ENCODE measurements around the gene GGPS1.
"Not testable (repeated sequence)": the region's sequence is repeated elsewhere in the genome, so short reads cannot be mapped to it uniquely, and the experiment has no call there.

Gene GGPS1

DNA sequence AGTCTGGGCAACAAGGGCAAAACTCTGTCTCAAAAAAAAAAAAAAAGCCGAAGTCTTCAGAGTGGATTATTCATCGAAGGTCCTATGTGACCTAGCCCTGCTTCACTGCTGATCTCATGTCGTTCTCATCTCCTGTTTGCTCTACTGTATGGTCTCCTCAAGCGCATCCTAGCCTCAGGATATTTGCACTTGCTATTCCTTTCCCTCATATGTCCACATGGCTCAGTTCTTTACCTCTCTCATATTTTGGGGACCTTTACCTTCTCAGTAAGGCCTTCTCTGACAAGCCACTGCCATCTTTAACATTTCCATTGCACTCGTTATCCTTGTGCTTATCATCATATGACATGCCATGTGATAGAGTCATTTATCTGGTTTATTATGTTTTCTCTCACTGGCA is 41.4 kb downstream of the GGPS1 start:
- no peak for DNase-seq (ENCODE audit: low read depth)
- no peak overlapping the region for H3K4me3 ChIP-seq (ENCODE audit: low read depth, low read length)
- no peak for TF ChIP-seq CTCF (IDR thresholded peaks at IDR 0.05; ENCODE audit: low read depth, low read length)
- TF ChIP-seq POLR2A (IDR thresholded peaks at IDR 0.05; ENCODE audit: extremely low read depth, insufficient read length), result no peak
- TF ChIP-seq MYC (IDR thresholded peaks at IDR 0.05; ENCODE audit: low read depth, low read length), result no peak
- TF ChIP-seq, protein P1, sequence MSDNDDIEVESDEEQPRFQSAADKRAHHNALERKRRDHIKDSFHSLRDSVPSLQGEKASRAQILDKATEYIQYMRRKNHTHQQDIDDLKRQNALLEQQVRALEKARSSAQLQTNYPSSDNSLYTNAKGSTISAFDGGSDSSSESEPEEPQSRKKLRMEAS (IDR thresholded peaks at IDR 0.05; ENCODE audit: low read depth, low read length), result no peak

DNA sequence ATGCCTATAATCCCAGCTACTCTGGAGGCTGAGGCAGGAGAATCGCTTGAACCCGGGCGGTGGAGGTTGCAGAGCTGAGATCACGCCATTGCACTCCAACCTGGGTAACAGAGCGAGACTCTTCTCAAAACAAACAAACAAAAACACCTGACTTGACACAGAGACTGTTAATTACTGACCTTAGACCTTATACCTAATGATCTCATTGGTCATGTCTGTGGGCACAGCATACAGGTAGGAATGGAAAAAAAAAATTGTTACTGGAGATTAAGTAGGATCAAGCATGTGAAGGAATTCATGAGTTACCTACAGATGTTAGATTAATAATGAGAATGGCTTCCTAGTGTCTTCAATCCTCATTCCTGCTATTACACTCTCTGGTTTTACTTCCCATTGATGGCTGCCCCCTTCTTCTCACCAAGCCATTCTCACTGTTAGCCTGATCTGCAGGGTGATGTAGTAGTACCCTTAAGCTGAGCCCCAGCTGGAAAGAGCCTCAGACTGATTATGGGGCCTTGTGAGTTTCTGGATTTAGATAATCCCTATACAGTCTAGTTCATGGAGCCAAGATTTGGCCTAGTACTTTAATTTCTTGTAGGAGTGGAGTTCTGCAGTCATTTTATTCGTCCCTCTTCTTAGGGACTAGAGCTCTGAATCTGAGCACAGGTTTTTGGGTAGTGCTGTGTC is 47.7 kb downstream of the GGPS1 start:
- TF ChIP-seq, protein P1 (IDR thresholded peaks at IDR 0.05; ENCODE audit: low read depth, low read length), result no peak
- TF ChIP-seq MYC (IDR thresholded peaks at IDR 0.05; ENCODE audit: low read depth, low read length) (no peak), POLR2A (IDR thresholded peaks at IDR 0.05; ENCODE audit: extremely low read depth, insufficient read length) (no peak), CTCF (IDR thresholded peaks at IDR 0.05; ENCODE audit: low read depth, low read length) (no peak)
- DNase-seq (ENCODE audit: low read depth), result no peak
- H3K4me3 ChIP-seq (ENCODE audit: low read depth, low read length), result no peak overlapping the region

DNA sequence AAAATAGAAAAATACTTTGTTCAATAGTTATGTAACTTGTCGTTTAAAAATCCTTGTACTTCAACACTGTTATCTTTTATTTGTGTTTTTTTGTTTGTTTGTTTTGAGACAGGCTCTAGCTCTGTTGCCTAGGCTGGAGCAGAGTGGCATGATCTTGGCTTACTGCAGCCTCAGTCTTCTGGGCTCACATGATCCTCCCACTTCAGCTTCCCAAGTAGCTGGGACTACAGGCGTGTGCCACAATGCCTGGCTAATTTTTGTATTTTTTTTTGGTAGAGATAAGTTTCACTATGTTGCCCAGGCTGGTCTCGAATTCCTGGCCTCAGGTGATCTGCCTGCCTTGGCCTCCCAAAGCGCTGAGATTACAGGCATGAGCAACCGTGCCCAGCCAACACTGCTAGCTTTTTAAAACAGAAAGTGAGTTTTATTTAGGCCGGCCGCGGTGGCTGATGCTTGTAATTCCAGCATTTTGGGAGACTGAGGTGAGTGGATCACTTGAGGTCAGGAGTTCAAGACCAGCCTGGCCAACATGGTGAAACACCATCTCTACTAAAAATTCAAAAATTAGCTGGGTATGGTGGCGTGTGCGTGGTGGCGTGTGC is 49.9 kb downstream of the GGPS1 start:
- not testable (repeated sequence) for DNase-seq (ENCODE audit: low read depth); H3K4me3 ChIP-seq (ENCODE audit: low read depth, low read length)

DNA sequence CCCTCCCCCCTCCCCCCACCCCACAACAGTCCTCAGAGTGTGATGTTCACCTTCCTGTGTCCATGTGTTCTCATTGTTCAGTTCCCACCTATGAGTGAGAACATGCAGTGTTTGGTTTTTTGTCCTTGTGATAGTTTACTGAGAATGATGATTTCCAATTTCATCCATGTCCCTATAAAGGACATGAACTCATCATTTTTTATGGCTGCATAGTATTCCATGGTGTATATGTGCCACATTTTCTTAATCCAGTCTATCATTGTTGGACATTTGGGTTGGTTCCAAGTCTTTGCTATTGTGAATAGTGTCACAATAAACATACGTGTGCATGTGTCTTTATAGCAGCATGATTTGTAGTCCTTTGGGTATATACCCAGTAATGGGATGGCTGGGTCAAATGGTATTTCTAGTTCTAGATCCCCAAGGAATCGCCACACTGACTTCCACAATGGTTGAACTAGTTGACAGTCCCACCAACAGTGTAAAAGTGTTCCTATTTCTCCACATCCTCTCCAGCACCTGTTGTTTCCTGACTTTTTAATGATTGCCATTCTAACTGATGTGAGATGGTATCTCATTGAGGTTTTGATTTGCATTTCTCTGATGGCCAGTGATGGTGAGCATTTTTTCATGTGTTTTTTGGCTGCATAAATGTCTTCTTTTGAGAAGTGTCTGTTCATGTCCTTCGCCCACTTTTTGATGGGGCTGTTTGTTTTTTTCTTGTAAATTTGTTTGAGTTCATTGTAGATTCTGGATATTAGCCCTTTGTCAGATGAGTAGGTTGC is 53.8 kb downstream of the GGPS1 start:
- DNase-seq (ENCODE audit: low read depth), result not testable (repeated sequence)

DNA sequence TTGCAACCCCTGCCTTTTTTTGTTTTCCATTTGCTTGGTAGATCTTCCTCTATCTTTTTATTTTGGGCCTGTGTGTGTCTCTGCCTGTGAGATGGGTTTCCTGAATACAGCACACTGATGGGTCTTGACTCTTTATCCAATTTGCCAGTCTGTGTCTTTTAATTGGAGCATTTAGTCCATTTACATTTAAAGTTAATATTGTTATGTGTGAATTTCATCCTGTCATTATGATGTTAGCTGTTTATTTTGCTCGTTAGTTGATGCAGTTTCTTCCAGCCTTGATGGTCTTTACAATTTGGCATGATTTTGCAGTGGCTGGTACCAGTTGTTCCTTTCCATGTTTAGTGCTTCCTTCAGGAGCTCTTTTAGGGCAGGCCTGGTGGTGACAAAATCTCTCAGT is 57.3 kb downstream of the GGPS1 start:
- DNase-seq (ENCODE audit: low read depth), result not testable (repeated sequence)

More for the DNA sequence above, 53.8 kb downstream of the GGPS1 start:
- H3K4me3 ChIP-seq (ENCODE audit: low read depth, low read length), result not testable (repeated sequence)

GRCh38 chr1:235391874-235392273 is 63.5 kb downstream of the GGPS1 start:
- H3K4me3 ChIP-seq (ENCODE audit: low read depth, low read length), result no peak overlapping the region
- no peak for TF ChIP-seq POLR2A (IDR thresholded peaks at IDR 0.05; ENCODE audit: extremely low read depth, insufficient read length)
- no peak for TF ChIP-seq CTCF (IDR thresholded peaks at IDR 0.05; ENCODE audit: low read depth, low read length)
- TF ChIP-seq, protein P1 (IDR thresholded peaks at IDR 0.05; ENCODE audit: low read depth, low read length), result no peak
- DNase-seq (ENCODE audit: low read depth), result no peak

More for the DNA sequence above, 57.3 kb downstream of the GGPS1 start:
- not testable (repeated sequence) for H3K4me3 ChIP-seq (ENCODE audit: low read depth, low read length)
